GM18861 (cell line): ENCODE results near the gene ABCE1.

ENCODE experiments used
- ATAC-seq: cut with Tn5 transposase; IDR thresholded peaks from one replicate; pipeline ENCODE4 v1.9.1; 2021; ENCODE audit not compliant: unreplicated experiment

Gene ABCE1

DNA sequence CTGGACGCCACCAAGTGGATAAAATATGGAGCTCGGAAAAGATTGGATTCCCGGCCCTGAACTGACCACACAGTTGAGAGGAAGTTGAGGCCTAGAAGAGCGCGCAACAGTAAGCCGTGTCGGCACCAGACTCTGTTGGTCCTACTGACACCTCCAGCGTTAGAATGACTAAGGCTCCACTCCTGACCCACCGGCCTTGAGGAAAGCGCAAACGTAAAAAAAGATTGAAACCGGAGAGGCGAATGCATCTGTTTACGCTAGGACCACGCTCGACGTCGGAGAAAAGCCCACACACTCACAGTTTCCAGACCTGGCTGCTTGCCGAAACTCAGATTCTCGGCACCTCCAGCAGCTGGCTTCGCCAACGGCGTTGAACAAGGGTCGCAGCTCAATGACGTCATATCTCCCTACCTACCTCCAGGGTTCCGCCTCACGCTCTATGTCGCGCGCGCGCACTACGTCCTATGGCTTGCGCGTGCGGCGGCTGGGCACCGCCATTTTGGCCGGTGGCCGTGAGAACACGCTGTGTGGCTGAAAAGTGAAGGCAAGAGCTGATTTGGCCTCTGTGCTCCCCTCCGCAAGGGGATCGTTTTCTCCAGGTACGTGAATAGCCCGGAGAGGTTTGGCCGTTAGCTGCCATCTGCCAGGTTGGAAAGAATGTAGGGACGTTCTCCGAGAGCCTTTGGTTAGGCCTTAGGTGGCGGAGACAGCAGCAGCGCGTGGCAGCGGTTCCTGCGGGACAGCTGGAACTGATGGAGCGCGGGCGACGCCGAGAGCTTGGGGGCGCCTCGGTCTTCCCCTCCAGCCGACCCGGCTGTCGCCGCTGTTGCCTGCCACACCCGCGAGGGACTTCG is at the start of gene ABCE1, which contains the start of gene ANAPC10:
ABCE1 (plus strand) TSS at position 491 of the 854 bp plus-strand sequence. CDS start 6,102 bp downstream, outside the sequence.
ANAPC10 (minus strand) TSS at position 376 of the 854 bp plus-strand sequence. CDS start 2,097 bp downstream, outside the sequence.
- ATAC-seq, result peak; percentile 71

DNA sequence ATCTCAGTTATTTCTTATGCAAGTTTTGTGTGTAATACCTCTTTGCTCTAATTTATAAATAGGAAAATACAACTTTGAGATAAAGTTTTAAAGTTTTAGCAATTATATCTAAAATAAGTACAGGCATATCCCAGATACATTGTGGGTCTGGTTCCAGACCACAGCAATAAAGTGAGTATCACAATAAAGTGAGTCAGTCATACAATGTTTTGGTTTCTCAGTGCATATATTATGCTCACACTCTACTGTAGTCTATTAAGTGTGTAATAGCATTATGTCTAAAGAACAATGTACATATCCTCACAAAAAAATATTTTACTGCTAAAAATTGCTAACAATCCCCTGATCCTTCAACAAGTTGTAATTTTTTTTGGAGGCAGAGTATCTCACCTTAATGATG is 49.3 kb upstream of the ABCE1 start:
- no peak for ATAC-seq

DNA sequence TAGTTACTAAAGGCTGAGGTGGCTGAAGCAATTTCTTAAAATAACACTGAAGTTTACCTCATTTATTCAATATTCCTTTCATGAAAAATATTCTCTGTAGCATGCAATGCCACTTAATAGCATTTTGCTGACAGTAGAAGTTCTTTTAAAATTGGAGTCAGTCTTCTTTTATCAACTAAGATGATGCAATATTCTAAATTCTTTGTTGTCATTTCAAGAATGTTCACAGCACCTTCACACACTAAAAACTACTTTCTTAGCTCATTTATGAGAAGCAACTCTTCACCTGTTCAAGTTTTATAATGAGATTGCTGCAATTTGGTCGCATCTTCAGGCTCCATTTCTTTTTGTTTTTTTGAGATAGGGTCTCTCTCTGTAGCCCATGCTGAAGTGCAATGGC is 48.9 kb upstream of the ABCE1 start:
- no peak for ATAC-seq

DNA sequence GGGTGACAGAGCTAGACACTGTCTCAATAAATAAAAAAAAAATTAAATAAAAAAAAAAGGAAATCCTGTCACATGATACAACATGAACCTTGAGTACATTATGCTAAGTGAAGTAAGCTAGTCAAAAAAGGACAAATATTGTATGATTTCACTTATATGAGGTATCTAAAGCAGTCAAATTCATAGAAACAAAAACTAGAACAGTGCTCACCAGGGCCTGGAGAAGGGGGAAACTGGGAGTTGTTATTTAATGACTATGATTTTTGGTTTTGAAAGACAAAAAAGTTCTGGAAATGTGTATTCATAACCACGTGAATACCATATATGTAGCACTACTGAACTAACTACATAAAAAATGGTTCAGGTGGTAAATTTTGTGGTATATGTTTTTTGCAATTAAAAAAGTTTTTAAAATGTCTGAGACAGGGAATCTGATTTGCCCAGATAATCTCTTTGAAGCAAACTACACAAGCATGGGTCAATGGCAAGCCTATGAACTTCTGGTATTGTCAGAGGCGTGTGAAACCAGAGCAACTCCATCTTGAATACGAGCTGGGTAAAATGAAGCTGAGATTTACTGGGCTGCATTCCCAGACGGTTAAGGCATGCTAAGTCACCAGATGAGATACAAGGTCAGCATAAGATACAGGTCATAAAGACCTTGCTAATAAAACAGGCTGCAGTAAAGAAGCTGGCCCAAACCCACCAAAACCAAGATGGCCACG is 42.4 kb upstream of the ABCE1 start:
- no peak for ATAC-seq

DNA sequence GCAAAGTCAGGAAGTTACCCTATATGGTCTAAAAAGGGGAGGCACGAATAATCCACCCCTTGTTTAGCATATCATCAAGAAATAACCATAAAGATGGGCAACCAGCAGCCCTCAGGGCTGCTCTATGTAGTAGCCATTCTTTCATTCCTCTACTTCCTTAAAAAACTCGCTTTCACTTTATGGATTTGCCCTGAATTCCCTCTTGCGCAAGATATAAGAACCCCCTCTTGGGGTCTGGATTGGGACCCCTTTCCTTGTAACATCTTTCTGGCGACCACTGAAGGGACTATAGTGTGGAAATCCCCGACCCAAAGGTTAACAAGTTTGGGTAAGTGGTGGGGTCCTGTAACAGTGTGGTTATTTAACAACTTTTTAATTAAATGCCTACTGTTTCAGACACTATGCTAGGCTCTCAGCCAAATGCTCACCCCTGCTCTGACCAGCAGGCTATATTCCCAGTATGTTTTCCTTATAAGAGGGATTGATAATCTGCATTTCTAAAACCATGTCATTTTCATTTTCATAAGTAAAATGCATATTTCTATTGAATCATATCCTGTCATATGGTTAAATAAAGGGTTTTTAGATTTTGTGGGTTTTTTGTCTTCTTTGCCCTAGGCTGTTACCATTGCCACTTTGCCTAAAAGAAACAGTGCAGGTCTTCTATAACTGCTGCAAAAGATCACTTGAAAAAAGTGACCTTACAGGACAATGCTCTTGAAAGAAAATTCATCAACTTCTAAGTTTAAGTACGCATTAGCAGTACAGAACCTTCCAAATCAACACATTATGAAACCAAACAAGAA is 41.6 kb upstream of the ABCE1 start:
- no peak for ATAC-seq

DNA sequence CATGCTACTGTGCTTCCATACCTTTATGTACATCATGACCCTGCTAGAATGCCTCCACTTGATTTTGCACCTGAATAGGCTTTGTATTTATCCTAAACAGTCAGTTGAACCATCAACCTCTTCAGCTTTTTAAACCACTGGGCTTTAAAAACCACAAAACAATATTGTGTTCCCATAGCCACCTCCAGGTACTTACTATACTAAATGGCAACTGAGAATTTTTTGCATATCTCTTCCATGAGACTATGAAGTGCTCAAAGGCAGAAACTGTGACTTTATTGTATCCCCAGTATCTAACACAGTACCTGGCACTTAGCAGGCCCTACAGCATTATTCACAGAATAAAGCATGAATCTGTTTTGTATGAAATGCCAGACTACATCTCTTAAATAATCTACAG is 39.9 kb upstream of the ABCE1 start:
- no peak for ATAC-seq

DNA sequence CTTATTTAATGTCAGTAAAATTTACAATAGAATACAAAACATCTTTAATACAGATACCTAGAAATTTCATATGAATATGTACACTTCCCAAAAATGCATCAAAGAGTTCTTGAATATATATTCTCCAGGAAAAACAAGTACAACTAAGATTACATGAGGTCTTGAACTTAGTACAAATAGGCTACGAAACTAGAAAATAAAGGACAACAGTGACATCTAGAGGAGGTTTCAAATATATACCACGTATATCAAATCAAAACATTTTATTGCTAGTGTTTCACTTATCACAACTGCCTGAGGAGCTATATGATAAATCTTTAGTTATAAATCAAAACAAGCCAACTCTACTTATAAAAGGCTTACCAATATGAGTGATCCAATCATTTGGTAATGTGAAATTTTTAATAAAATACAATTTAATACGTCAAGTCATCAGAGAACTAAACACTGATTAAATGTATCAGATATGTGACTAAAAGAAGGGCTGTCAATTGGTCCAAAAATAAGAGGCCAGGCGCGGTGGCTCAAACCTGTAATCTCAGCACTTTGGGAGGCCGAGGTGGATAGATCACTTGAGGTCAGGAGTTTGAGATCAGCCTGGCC is 36.7 kb upstream of the ABCE1 start:
- ATAC-seq, result peak; percentile 80

DNA sequence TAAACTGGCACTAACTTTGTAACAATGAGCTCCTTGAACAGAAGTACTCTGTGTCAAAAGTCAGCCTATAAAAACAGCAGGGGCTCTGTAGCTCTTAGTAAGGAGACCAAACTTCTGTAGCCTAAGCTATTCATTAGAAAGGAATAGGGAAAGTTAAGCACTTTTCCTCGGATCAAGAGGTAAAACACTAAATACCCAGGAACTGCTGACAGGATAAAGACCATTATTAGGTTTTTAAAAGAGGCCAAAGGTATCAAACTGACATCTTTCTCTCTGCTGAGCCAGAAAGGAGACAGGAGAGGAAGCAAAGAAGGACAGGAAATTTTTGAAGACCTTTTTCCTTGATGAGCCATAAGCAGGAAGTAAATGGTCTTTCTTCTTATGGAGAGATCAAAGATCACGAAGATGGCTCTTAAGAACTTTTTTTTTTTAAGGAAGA is 32.0 kb upstream of the ABCE1 start:
- no peak for ATAC-seq

DNA sequence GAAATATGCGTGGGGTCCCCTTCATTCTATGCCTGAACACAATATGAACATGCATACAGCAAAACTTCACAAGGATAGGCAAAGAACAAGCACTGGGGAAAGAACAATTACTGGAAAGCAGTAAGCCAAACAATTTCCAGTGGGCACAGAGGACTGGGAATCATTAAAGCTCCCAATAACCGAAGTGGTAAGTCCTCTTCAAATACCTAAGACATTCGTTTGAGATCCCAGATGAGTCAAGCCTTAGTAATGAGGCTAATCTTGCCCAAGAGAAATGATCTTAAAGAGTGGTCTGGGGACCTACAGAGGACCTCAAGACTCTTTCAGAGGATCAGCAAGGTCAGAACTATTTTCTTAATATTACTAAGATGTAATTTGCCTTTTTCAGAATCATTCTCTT is 28.8 kb upstream of the ABCE1 start:
- ATAC-seq, result no peak

DNA sequence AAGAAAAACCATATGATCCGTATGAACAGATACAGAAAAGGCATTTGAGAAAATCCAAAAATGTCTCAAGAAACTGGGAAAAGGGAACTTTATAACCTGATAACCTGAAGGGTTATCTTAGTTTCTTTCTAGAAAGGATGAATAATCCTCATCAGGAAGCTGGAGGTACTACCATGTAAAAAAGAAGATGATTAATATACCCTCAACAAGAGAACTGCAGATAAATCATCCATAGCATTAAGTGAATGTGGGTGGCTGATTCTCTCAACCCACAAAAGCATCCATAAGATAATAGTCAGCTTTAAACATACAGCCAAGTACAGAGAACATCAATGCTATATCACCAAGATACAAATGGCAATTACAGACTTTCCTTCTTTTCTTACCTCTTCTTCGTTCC is 26.6 kb upstream of the ABCE1 start:
- no peak for ATAC-seq

DNA sequence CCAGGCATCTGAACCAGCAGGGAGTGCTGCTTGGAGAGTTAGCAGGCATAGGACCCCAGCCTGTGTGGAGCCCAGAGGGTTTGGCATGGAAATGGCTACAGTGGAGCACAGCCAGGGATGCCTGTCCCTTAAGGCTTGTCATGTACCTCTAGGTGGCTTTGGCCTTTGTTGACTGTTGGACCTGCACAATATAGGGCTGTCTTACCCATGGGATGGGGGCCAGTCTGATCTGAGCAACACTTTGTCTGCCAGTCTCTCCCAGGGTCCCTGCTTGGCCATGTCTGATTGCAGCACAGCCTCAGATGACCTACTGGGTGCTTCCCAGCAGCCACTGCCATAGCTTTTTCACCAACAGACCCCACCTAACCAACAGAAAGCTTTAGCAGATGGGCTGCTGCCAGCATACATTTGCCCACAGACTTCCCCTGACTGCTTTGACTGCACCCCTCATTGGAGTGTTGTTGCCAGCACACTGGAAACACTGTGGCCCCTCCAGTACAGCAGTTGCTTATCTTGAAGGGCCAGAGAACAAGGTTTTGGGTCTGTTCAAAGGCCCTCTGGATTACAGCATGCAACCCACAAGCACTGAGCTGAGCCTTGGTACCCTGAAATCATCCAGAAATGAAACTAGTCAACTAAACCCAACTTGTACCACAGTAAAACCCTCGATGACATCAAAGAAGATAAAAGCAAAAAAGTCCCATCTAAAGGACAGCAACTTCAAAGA is 22.2 kb upstream of the ABCE1 start:
- ATAC-seq, result no peak

DNA sequence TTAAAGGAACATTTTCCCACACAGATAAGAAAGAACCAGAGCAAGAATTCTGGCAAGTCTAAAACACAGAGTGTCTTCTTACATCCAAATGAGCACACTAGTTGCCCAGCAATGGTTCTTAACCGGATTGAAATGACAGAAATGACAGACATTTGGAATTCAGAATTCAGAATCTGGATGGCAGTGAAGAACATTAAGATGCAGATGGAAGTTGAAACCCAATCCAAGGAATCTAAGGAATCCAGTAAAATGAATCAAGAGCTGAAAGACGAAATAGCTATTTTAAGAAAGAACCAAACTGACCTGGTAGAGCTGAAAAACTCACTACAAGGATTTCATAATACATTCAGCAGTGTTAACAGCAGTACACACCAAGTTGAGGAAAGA is 21.6 kb upstream of the ABCE1 start:
- no peak for ATAC-seq

DNA sequence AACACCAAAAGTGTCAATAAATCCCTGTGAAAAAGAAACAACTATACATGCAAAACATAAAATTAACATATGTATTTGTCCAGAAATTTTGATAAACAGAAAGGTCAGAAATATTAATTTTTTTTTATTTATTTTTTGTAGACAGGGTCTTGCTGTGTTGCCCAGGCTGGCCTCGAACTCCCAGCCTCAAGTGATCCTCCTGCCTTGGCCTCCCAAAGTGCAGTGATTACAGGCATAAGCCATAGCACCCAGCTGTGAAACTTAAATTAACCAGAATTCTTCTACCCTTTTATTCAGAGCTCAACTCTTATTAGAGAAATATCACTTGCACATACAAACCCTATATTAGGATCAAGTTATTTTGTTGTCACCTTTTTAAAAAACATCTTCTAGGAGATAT is 16.4 kb upstream of the ABCE1 start:
- ATAC-seq, result no peak

DNA sequence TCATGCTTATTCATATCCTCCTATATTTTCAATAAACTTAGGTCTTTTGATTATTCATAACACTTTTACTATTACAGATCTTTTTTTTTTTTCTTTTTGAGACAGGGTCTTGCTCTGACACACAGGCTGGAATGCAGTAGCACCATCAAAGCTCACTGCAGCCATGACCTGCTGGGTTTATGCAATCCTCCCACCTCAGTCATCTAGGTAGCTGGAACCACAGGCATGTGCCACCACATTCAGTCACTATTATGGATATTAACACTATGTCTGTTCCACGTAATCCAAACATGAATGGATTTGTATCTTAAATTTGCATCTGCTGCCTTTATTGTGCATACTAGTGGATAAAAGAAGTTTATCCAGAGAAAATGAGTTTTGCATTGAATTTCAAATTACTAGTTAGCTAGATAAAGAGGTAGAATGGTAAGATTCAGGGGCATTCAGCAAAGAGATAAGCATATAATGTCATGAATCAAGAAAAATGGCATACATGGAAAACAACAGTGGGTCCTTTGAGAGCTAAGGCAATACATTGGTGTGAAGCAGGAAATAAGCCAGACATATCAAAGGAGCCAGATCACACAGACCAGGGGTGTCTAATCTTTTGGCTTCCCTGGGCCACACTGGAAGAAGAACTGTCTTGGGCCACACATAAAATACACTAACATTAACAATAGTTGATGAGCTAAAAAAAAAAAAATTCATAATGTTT is 14.1 kb upstream of the ABCE1 start:
- no peak for ATAC-seq

DNA sequence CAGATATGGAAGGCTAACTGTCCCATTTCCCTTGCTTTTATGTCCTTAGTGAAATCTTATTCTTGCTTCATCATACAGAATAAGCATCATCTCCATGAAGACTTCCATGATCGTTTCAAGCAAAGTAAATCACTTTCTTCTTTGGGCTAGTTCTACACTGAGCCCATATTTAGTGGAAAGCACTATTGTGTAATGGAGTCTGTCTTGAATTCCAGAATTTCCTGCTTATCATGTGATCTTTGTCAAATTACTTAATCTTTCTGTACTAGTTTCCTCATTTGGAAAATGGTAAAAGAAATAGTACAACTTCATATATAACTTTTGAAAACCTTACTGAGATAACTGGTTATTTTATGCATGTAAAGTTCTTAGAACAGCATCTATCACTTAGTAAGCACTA is 7.7 kb upstream of the ABCE1 start:
- no peak for ATAC-seq

DNA sequence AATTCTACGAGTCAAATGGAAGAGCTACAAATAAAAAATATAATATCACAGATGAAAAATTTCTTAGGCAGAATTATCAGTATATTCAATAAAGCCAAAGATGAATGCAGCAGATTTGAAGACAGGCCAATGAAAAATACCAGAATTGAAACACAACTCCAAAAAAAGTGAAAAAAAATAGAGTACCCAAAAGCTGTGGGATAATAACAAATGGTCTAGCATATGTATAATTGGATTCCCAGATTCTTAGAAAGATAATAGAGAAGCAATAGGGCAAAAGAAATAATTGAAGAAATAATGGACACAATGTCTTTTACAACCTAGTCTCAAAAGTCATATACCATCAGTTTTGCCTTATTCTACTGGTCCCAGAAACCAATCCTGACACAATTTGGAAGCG is 4.5 kb upstream of the ABCE1 start:
- ATAC-seq, result no peak

DNA sequence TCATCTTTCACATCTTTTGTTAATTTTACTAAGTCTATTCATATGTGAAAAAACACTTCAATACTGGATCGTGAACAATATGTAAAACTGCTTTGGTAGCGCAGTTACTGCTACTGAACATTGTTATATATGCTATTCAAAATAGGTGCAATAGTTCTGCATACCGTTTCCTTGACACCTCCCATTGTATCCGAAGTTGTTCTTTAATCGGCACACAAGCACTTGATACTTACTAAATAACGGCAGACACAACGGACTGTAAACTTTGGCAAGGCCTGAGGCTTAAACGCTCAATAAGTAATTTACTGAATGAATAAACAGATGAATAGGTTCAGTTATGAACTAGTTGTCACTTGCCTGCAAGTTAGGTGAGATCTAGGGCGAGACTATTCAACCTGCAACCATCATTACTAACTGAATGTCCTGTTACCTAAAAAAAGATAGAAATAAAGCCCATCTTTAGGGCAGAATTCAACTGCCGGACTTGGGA is 735 bp upstream of the ABCE1 start:
- no peak for ATAC-seq

DNA sequence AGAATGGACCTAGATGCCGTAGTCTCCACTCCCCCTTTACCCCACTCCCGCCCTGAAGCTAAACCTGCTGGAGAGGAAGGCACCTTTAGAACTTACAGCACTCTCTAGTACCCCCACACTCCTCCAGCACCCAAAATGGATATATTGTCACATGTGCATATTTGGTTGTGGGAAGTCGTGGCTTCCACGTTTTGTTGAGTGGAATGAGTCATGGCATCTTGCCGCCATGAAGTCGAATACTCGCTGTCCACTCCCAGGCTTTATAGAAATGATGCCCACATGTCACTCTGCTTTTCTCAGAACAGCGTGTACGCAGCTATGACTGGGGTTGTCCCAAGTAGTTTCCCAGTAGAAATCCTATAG is 545 bp downstream of the ABCE1 start:
- ATAC-seq, result peak; percentile 13

DNA sequence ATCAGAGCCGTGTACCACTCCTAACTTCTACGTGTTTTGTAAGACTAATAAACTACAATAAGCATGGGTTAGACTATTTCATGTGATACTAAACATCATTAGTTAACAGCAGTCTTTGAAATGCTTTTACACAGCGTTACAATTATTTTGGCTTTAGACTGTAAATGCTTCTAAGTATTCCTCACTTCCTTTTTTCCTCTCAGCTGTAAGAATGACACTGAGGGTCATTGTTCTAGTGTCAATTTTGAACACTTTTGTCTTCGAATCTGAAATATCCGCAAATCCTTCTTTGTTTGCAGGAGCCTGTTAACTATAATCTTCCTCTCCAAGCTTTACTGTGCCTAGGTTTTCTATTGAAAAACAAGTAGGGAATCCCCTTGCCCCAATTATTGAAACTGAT is 1.5 kb downstream of the ABCE1 start:
- no peak for ATAC-seq

DNA sequence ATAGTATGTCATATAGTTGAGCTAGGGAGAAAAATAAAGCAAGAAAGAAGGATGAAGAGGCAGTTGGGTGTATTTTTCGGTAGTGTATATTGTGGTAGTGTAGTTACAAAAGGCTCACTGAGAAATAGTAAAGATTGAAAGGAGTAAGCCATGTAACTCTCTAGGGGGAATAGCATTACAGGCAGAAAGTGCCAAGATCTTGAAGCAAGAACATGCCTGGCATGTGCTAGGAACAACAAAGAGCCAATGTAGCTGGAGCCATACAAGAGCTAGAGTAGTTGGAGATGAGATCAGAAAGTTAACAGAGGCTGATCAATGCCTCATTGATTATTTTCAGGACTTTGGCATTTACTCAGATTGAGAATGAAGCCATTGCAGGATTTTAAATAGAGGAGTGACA is 3.0 kb downstream of the ABCE1 start:
- no peak for ATAC-seq
